ENCODE data around the gene TBC1D32.
"Not testable (repeated sequence)": the region's sequence is repeated elsewhere in the genome, so short reads cannot be mapped to it uniquely, and the experiment has no call there.

TBC1D32 gene

DNA sequence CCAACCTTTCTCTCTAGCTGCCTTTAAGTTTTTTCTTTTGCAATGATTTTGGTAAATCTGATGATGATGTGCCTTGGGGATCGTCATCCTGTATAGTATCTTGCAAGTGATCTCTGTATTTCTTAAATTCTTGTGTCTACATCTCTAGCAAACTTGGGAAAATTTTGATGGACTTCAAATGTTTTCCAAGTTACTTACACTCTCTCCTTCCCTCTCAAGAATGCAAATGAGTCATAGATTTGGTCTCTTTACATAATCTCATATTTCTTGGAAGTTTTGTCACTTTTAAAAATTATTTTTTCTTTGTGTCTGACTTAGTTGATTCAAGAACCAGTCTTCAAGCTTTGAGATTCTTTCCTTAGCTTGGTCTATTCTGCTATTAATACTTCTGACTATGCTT, 176.4 kb downstream of the TBC1D32 start:
- in situ Hi-C loops (cut with MboI; ENCODE audit: low sequenced_read_pairs) = no loop called here

GRCh38 chr6:121143476-121143875, 190.8 kb downstream of the TBC1D32 start:
- in situ Hi-C loops (cut with MboI; ENCODE audit: low sequenced_read_pairs) = no loop called here

- in situ Hi-C loops (cut with MboI; ENCODE audit: low sequenced_read_pairs) = no loop called here
These were observed 192.2 kb downstream of the TBC1D32 start for GRCh38 chr6:121142093-121142492.

GRCh38 chr6:121135425-121135824, 198.9 kb downstream of the TBC1D32 start:
- in situ Hi-C loops (cut with MboI; ENCODE audit: low sequenced_read_pairs) = no loop called here

DNA sequence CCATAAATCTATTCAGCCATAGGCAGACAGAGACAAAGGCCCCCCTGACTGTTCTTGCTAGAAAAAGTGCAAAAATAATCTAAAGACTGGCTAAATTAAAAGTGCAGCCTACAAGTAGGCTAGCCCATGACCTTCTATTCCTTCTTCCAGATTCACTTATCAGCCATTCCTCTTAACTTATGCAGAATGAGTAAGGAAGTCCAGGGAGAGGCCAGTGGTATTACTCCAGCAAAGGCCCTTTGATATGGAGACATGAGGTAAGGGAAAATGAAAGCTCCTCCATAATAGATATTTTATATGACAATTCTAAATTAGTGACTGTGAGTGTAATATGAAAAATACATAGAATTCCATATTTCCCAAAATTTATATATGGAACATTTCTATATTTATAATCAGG, 199.4 kb downstream of the TBC1D32 start:
- in situ Hi-C loops (cut with MboI; ENCODE audit: low sequenced_read_pairs) = no loop called here

DNA sequence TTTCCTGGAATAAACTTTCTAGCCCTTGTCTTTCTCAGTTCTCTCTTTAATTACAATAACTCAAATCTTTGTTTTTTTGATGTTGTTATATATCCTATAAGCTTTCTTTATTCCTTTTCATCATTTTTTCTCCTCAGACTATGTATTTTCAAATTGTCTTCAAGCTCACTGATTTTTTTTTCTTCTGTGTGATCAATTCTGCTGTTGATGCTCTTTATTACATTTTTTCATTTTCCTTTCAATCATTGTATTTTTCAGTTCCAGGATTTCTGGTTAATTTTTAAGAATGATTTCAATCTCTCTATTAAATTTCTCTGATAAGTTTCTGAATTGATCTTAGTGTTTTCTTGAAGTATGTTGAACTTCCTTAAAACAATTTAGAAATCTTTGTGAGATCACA, 209.7 kb downstream of the TBC1D32 start:
- in situ Hi-C loops (cut with MboI; ENCODE audit: low sequenced_read_pairs) = no loop called here

DNA sequence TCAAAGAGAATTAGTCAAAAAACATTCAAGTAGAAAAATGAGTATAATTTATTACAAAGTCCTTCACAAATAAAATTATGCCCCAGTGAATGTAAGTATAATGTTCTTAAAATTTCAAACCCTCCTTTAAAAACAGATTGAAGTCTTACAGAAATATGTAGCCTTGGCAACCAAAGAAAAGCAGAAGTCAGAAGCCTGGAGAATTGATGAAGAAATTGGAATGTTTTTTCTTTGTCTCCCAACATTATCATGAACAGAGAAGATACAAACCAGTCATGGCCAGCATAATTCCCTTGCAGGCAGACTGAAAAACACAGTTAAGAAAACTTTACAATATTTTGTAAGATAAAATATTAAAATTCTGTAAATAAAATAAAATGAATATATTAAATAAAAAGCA, 221.9 kb downstream of the TBC1D32 start:
- in situ Hi-C loops (cut with MboI; ENCODE audit: low sequenced_read_pairs) = no loop called here

DNA sequence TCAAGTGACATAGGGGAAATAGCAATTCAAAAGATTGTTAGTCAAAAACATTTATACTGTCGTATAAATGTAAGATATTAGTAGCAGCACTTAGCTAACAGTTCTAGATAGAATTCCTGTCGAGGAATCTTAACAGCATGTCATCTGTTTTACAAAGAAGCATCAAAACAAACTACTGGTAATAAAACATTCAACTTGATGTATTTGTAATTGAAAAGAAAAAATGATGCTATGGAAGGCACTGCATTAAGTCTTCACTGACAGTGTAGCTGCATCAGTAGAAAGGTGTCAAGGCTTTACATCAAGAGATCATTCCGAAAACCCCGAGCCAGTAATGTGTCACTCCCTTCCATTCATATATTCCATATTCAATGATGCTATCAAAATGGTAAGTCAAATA, 223.5 kb downstream of the TBC1D32 start:
- in situ Hi-C loops (cut with MboI; ENCODE audit: low sequenced_read_pairs) = no loop called here

DNA sequence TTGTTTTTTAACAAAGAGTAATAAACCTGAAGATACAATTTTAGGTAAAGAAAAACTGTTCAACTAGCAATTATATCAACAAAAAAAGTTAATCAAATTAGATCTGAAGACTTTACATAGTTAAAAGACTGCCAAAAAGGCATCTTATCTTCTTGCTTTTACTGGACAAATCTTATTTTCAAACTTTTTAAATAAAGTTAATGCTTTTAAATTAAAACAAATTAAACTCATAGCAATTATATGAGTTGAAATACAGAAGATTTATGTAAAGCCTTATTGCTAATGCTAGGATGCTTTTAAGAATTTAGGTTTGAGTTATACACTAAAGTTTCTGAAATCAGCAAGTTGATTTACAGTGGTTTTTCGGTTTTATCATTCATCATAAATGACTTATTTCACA, 227.3 kb downstream of the TBC1D32 start:
- in situ Hi-C loops (cut with MboI; ENCODE audit: low sequenced_read_pairs) = no loop called here

DNA sequence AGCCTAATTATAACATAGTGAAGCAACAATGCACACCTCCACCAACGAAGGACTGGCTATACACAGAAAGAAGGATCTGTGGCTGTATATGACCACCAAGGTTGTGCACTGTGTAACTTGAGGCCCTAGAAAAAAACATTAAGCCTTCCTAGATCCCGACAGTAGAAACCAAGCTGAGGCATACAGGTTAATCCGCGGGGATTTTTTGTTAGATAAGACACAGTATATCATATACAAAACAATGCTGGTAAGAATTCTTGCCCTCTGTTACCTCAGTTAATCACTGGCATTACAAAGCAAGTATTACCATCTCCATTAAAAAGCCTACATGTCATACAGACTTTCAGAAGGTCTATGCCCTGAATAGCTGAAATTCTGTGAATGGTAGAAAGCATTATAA, 228.8 kb downstream of the TBC1D32 start:
- in situ Hi-C loops (cut with MboI; ENCODE audit: low sequenced_read_pairs) = no loop called here

- in situ Hi-C loops (cut with MboI; ENCODE audit: low sequenced_read_pairs) = no loop called here
These were observed 240.4 kb downstream of the TBC1D32 start for GRCh38 chr6:121093928-121094327.

DNA sequence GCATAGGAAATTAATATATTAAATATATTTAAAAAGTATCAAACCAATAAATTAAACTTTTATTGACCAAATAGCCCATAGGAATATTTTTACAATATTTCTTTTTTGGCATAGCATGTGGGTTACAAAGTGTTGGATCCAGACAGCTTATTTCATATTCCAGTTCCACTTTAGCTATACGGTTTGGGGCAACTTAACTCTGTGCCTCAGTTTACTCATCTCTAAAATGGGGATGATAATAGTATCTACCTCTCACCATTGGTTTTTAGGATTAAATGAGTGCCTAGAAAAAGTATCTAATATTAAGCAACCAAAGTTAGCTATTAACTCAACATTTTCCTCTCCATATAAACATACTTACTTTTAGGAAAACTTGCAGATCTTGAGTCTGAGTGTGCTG, 243.8 kb downstream of the TBC1D32 start:
- in situ Hi-C loops (cut with MboI; ENCODE audit: low sequenced_read_pairs) = no loop called here

- in situ Hi-C loops (cut with MboI; ENCODE audit: low sequenced_read_pairs) = no loop called here
These were observed 247.4 kb downstream of the TBC1D32 start for GRCh38 chr6:121086876-121087275.

- in situ Hi-C loops (cut with MboI; ENCODE audit: low sequenced_read_pairs) = no loop called here
These were observed 258.2 kb downstream of the TBC1D32 start for GRCh38 chr6:121076119-121076518.

- in situ Hi-C loops (cut with MboI; ENCODE audit: low sequenced_read_pairs) = not testable (repeated sequence)
These were observed 265.5 kb downstream of the TBC1D32 start for GRCh38 chr6:121068749-121069148.

- in situ Hi-C loops (cut with MboI; ENCODE audit: low sequenced_read_pairs) = no loop called here
These were observed 266.9 kb downstream of the TBC1D32 start for GRCh38 chr6:121067381-121067780.

GRCh38 chr6:121064345-121064744, 269.9 kb downstream of the TBC1D32 start:
- in situ Hi-C loops (cut with MboI; ENCODE audit: low sequenced_read_pairs) = no loop called here

- in situ Hi-C loops (cut with MboI; ENCODE audit: low sequenced_read_pairs) = no loop called here
These were observed 278.6 kb downstream of the TBC1D32 start for GRCh38 chr6:121055572-121056163.

- in situ Hi-C loops (cut with MboI; ENCODE audit: low sequenced_read_pairs) = not testable (repeated sequence)
These were observed 285.7 kb downstream of the TBC1D32 start for GRCh38 chr6:121048593-121048992.

DNA sequence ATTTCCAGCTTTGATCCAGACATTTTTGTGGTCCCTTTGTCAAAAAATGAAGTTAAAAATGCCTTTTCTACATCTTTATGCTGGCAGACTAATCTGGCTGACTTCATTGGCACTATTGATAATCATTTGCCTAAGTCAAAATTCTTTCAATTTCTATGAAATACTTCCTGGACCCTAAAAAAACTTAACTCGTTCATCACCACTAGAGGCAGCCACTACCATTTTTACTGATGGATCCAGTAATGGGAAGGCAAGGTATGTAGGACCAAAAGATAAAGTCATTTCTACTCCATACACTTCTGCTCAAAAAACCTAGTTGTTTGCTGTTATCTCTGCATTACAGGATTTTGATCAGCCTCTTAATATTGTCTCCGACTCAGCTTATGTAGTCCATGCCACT, 289.4 kb downstream of the TBC1D32 start:
- in situ Hi-C loops (cut with MboI; ENCODE audit: low sequenced_read_pairs) = not testable (repeated sequence)

- in situ Hi-C loops (cut with MboI; ENCODE audit: low sequenced_read_pairs) = not testable (repeated sequence)
These were observed 290.6 kb downstream of the TBC1D32 start for GRCh38 chr6:121043706-121044105.

- in situ Hi-C loops (cut with MboI; ENCODE audit: low sequenced_read_pairs) = not testable (repeated sequence)
These were observed 291.1 kb downstream of the TBC1D32 start for GRCh38 chr6:121043211-121043610.

GRCh38 chr6:121042766-121043165, 291.5 kb downstream of the TBC1D32 start:
- in situ Hi-C loops (cut with MboI; ENCODE audit: low sequenced_read_pairs) = no loop called here
